Ovary (tissue), 3 donors: Measurements from ENCODE around the gene ZFAND2A.

ENCODE experiments used
- CTCF ChIP-seq, 3 donors: fragments of 450-650 bp in 2 of 3; fragments of 200-600 bp in 1 of 3; IDR thresholded peaks; one replicate each; pipeline versions ENCODE4 v1.5.1 to v1.8.0; 2016 to 2022; ENCODE audit warnings: antibody characterized with exemption in 3 of 3, mild to moderate bottlenecking in 1 of 3
- EP300 ChIP-seq: sonication (generic); formaldehyde crosslinking; IDR thresholded peaks from one replicate; pipeline ENCODE4 v1.6.1; 2017; ENCODE audit warnings: antibody characterized with exemption
- POLR2A ChIP-seq: fragments of 450-650 bp; IDR thresholded peaks from one replicate; pipeline ENCODE4 v1.6.1; 2017; ENCODE audit warnings: antibody characterized with exemption, mild to moderate bottlenecking, moderate library complexity
- donor health status: DM: no; HTN: no; CAD: no.

DNA sequence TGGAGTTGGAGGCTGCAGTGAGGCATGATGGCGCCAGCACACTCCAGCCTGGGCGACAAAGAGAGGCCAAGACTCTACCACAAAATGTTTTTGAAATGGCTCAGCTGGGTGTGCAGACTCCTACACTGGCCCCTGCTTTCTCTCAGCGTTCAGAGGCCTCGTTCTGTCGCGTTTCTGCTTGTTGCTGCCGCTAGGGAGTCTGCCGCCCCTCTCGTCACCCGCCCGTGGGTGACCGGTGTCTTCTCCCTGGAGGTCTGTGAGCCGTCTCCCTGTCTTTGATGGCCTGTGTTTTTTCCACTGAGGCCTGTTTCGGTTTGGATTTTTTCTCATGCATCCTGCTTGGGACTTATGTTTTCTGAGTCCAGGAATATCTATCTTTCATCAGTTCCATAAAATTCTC is 49.1 kb upstream of the ZFAND2A start:
- TF ChIP-seq CTCF (IDR thresholded peaks at IDR 0.05) (no peak), POLR2A (no peak), EP300 (no peak)
